Keratinocyte (primary cell): ENCODE measurements around the gene OR52B2.

Source experiments
- EZH2 ChIP-seq: IDR thresholded peaks from one replicate; pipeline ENCODE4 v1.6.1; 2012; ENCODE audit warnings: inconsistent platforms, mild to moderate bottlenecking, low read length, moderate library complexity
- TF ChIP-seq, protein P1 (sequence below), 3 experiments: IDR thresholded peaks in 1 of 3; conservative IDR thresholded peaks in 1 of 3; optimal IDR thresholded peaks in 1 of 3; 2 replicates in 2 of 3; 3 replicates in 1 of 3; pipeline versions ENCODE3 to v1.5.1; 2011; ENCODE audit warnings: low read length in 3 of 3, mild to moderate bottlenecking in 3 of 3, moderate library complexity in 2 of 3, control low read depth in 1 of 3, inconsistent platforms in 1 of 3; ENCODE audit not compliant: insufficient read depth in 2 of 3; ENCODE audit errors: extremely low read depth in 1 of 3

DNA sequence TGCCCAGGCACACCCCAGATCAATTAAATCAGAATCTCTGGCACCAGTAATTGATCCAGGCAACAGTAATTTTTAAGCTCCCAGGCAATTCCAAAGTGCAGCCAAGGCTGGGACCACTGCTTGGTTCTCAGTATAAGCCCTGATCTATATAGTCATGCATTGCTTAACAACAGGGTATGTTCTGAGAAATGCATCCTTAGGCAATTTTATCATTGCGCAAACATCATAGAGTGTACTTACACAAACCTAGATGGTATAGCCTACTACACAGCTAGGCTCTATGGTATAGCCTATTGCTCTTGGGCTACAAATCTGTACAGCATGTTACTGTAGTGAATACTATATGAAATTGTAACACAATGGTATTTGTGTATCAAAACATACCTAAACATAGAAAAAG, 34.6 kb upstream of the OR52B2 start:
- TF ChIP-seq, protein P1, sequence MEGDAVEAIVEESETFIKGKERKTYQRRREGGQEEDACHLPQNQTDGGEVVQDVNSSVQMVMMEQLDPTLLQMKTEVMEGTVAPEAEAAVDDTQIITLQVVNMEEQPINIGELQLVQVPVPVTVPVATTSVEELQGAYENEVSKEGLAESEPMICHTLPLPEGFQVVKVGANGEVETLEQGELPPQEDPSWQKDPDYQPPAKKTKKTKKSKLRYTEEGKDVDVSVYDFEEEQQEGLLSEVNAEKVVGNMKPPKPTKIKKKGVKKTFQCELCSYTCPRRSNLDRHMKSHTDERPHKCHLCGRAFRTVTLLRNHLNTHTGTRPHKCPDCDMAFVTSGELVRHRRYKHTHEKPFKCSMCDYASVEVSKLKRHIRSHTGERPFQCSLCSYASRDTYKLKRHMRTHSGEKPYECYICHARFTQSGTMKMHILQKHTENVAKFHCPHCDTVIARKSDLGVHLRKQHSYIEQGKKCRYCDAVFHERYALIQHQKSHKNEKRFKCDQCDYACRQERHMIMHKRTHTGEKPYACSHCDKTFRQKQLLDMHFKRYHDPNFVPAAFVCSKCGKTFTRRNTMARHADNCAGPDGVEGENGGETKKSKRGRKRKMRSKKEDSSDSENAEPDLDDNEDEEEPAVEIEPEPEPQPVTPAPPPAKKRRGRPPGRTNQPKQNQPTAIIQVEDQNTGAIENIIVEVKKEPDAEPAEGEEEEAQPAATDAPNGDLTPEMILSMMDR (optimal IDR thresholded peaks at IDR 0.05 in 1 of 3, IDR thresholded peaks at IDR 0.05 in 1 of 3, conservative IDR thresholded peaks at IDR 0.05 in 1 of 3; ENCODE audit: extremely low read depth in 1 of 3, insufficient read depth in 2 of 3, low read length in 3 of 3), result no peak
- TF ChIP-seq EZH2, result no peak
